ENCODE results near the gene PLAAT3.
"Not testable (repeated sequence)": the region's sequence is repeated elsewhere in the genome, so short reads cannot be mapped to it uniquely, and the experiment has no call there.

PLAAT3 gene

DNA sequence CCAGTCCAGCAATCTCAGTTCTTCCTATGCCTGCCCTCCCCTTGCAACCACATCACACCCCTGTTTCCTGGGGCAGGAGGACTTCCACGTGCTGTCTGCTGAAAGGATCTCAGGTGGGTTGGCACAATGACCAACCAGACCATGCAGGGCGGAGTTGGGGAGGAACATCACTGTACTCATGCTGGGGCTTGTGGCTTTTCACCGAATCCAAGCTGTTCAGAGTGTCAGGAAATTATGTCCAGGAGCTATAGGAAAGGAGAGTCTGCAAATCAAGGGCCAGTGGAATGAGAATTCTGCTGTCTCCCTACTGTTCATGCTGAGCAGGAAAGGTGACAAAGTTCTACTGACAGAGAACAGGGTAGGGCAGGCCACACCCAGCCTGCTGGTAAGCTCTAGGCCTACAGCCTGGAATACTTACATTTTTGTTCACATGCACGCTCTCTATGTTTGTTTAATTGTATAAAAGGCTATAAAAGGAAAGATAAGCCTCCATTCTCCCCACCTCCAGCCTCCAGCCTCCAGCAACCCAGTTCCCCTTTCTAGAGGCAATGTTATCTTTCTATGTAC lies 49.4 kb downstream of the PLAAT3 start:
- DNase-seq = no peak

GRCh38 chr11:63564056-63564774 lies 50.0 kb downstream of the PLAAT3 start:
- DNase-seq = no peak

GRCh38 chr11:63563201-63564055 lies 50.8 kb downstream of the PLAAT3 start, which contains the start of gene PLAAT2:
PLAAT2 (minus strand) TSS chr11:63563379; CDS start chr11:63563324, 55 bp downstream.
- no peak for DNase-seq

GRCh38 chr11:63560506-63561180 lies 53.6 kb downstream of the PLAAT3 start:
- DNase-seq = no peak

- no peak for DNase-seq
These were observed 55.6 kb downstream of the PLAAT3 start for GRCh38 chr11:63558459-63559157.

DNA sequence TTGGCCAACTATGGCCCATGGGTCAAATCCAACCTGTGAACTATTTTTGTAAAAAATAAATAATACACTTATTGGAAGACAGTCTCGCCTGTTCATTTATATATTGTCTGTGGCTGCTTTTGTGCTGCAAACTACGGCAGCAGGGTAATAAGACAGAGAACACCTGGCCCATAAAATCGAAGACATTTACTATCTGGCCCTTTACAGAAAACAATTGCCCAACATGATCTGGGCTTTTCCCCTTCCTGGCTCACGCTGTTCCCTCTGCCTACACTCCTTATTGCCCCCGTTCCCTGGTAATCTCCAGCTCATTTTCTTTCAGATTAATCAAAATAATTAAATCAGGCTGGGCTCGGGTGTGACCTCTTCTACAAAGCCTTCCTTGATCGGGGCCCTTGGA lies 56.7 kb downstream of the PLAAT3 start:
- no peak for DNase-seq

DNA sequence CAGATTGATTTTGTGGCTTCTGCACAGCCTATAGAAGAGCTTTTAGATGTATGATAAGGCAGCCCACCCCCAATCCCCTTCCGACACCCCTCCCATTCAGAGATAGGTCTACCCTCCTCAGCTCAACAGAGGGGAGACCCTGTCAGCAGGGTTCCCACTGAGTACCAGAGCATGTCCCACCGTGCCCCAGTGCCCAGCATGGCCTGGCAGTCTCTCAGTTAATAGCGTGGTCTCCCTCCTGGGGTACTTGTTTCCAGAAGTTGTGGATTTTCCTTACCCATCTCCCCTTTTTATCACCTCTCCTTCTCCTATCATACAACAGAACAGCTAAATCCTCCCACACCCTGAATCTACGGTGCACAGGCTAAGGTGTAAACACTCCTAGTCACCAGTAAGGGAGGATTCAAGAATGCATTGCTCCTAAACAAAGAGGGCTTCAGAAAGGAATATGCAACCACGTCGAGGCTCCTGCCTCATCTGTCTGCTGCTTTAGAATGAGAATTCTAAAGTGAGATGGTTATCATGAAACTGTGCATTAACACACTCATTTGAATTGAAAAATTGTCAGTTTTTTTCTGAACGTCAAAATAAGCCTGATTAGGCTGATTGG lies 57.7 kb downstream of the PLAAT3 start:
- DNase-seq = no peak

- no peak for DNase-seq
These were observed 59.4 kb downstream of the PLAAT3 start for GRCh38 chr11:63554877-63555223.

DNA sequence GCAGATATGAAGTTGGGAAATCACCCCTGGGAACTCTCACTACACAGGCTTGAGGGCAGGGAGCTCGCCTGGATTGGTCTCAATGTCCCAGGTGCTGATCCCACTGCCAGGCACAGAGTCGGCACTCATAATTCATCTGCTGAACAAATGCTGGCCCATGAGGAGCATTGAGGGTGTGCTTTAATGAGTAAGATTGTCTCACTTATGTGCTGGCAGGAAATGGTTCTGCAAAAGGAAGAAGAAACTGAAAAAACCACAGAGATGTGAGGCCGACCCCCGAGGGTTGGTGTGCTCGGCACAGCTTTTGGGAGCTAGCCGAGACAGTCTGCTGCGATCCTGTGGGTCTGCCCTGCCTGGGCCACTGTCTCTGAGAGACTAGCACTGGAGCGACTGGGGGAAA lies 60.5 kb downstream of the PLAAT3 start:
- DNase-seq = no peak

DNA sequence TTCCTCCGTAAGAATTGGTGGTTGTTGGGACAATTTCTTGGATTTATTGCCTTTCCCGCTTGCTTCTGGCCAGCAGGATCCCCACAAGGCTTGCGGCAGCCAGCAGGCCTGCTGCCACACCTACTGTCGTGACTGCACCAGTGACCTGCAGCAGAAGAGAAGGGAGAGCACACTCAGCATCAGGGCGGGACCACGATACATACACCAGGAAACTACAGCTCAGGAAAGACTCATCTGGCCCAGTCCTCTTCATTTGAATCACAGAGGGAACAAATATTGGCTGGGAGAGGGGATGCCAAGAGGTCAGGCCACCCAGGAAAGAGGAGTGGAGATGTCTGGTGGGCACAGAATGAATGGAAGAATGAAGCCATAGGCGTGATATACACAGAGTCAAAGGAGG lies 61.3 kb downstream of the PLAAT3 start:
- no peak for DNase-seq

DNA sequence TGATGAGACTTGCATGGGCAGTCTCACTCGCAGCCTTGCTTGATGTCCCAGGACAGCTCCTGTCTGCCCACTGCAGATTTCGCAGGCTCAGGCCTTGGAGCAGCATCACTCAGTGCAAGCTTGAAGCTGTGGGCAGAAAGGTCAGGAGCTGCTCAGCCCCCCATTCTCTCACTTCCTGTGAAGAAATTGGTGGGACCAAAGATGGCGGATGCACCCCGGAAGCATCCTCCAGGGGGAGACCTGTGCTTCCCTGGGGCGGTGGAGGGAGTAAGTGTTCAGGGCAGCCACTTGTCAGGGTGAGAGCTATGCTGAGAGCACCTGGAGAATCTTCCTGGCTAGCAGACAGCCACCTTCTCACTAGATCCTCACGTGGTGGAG lies 62.4 kb downstream of the PLAAT3 start:
- DNase-seq = no peak

GRCh38 chr11:63551091-63551888 lies 62.9 kb downstream of the PLAAT3 start:
- DNase-seq = no peak

GRCh38 chr11:63550156-63550700 lies 64.0 kb downstream of the PLAAT3 start:
- DNase-seq = not testable (repeated sequence)

GRCh38 chr11:63549411-63549810 lies 64.8 kb downstream of the PLAAT3 start:
- no peak for DNase-seq

GRCh38 chr11:63548178-63548577 lies 66.1 kb downstream of the PLAAT3 start:
- no peak for DNase-seq

- no peak for DNase-seq
These were observed 67.2 kb downstream of the PLAAT3 start for GRCh38 chr11:63547061-63547460.

GRCh38 chr11:63543711-63544110 lies 70.5 kb downstream of the PLAAT3 start:
- DNase-seq = no peak

DNA sequence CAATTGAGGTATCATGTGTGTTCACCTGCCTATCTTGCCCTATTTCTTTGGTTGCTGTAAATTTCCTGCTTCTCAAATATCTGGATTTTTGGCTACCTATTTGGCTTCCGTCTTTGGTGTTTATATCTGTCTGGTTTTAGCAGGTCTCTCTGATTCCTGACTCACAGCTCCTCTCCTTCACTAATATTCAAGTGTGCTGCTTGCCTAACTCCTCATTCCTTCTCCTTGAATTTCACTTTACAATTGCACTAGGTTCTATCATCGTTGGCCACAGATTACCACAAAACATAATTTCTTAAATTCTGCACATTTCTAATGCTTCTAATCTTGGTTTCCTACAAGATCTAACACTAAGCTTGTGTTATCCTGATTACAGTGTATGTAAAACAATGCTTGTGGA lies 71.7 kb downstream of the PLAAT3 start:
- not testable (repeated sequence) for DNase-seq

DNA sequence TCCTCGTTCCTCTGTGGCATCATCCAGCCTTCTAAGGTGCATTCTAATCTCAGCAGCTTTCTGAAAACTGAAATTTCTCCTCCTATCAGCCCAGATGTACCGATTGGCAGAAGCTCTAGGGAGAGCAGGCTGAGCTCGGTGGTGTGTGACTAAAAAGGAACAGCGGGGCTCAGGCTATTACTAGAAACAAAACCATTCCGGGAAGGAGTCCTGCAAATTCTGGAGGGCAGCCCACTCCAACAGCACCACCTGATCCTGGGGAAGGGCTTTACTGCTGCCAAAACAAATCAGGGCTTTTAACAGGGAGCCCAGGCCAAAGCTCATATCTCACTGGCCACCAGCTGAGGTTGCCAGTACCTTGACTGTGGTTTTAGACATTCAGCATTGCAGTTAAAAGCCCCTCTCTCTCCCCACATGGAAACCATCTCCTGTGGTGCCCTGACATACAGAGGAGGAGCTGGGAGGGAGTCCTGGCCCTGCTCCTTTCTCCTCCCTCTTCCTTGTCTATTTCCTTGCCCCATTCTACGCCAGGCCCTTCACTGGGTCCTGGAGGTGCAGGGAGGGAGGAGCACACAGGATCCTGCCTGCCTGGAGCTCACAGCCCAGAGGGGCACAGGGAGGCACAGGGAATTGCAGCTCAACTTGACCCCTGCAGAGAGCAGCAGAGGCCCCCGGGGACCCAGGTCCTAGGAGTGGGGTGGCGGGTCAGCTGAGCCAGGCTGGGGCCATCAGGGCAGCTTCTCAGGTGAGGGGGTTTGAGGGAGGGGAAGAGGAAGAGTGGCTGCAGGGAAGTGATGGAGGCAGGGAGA lies 76.7 kb downstream of the PLAAT3 start:
- DNase-seq = no peak

DNA sequence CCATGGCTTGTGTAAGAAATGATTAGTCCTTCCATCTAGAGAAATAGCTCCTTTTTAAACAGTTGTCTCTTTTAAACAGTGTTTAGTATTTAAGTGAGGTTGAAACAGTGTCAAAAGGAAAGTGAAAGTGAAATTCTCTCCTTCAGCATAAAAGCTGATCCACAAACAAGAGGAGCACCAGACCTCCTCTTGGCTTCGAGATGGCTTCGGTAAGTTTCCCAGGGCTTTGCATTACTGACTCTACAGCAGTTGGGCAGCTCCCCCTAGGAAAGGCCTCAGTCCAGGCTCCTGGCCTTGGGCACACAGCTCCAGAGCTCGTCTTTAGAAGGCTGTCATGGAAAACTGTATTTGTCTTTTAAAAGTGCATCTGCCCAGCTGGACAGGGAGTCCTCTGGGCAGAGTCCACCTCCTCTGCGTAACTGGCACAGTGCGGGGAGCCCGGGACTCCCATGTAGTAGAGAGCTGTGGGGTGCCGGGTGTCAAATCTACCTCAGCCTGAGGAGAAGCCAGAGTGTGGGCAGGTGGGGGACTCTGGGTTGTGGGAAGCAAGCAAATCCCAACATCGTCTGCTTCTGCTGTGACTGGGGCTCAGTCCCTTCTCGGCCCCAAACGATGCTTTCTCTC lies 77.5 kb downstream of the PLAAT3 start, which contains the start of gene PLAAT4:
TSS of gene PLAAT4 (plus strand) at position 140 of the 624 bp plus-strand sequence. CDS start at position 201, 61 bp downstream.
- no peak for DNase-seq

Measured in T-helper 9 cell (primary cell).